ENCODE data around the gene PDP2. TPM values are rescaled to one million over a fixed set of nuclear protein-coding genes. Genes with fewer than 3 reads are reported as not detected.

Gene PDP2
- polyA plus RNA-seq, 1 of the 3 experiments (the other 2 are of a cell fraction) = 4.7 TPM

GRCh38 chr16:66918803-66919568, 38.7 kb downstream of the PDP2 start, which contains the start of gene CDH16:
Gene CDH16, minus strand, starts transcription at chr16:66918885. Its CDS starts 820 bp downstream, at chr16:66918065.
- Histone ChIP-seq H3K9me2 (no peaks in the 10 kb centered on the region), H2AFZ (ENCODE audit: low read depth) (no peak within 1 kb of the TSS), H4K20me1 (ENCODE audit: insufficient read depth) (no peaks in the 10 kb centered on the region), H3K4me2 (no peak within 1 kb of the TSS), H3K36me3 (replicated peaks in 1 of 2; ENCODE audit: control insufficient read depth in 1 of 2, insufficient read depth in 2 of 2, low read length in 1 of 2) (no peaks in the 10 kb centered on the region), H3K9ac (no peak within 1 kb of the TSS), H3K4me3 (ENCODE audit: low read depth in 2 of 2, low read length in 1 of 2) (no peak within 1 kb of the TSS), H3K4me1 (ENCODE audit: control insufficient read depth in 1 of 2, insufficient read depth in 2 of 2, low read depth in 1 of 2, low read length in 1 of 2) (no peaks in the 10 kb centered on the region; a peak in 1 of 4 replicates), H3K27me3 (ENCODE audit: insufficient read depth) (no peaks in the 10 kb centered on the region), H3K9me3 (no peaks in the 10 kb centered on the region), H3K79me2 (ENCODE audit: insufficient read depth) (no peaks in the 10 kb centered on the region), H3K27ac (ENCODE audit: low read depth in 2 of 2, low read length in 1 of 2) (no peak within 1 kb of the TSS), H3F3A (replicated peaks; ENCODE audit: insufficient read depth) (no peaks in the 10 kb centered on the region)
- ChIA-PET CTCF (interaction anchor here (0.7 to 13.6 kb wide), 6 partner anchors 9 to 99 kb away, joined by 3 to 174 read pairs (median 8); no protein-coding TSS in a partner anchor), POLR2A (no interaction called here)
- DNase-seq = no peak
- WGBS (ENCODE audit: low lambda C conversion rate) = 100% methylated on average over 2 of the region's 7 CpGs
- no peak for TF ChIP-seq SIN3A (IDR thresholded peaks at IDR 0.05; ENCODE audit: borderline replicate concordance, low read depth, low read length)
- TF ChIP-seq CHD2 (IDR thresholded peaks at IDR 0.05; ENCODE audit: low read length, partially characterized antibody) = no peak
- no peak for TF ChIP-seq ELF1 (IDR thresholded peaks at IDR 0.05)
- no peak for TF ChIP-seq NFIC (IDR thresholded peaks at IDR 0.05; ENCODE audit: borderline replicate concordance)
- no peak for TF ChIP-seq MAX (IDR thresholded peaks at IDR 0.05; ENCODE audit: low read depth)
- TF ChIP-seq USF1 (IDR thresholded peaks at IDR 0.05; ENCODE audit: borderline replicate concordance, low read depth) = no peak
- no peak for TF ChIP-seq FOXM1 (IDR thresholded peaks at IDR 0.05; ENCODE audit: low read depth)
- TF ChIP-seq IRF3 (IDR thresholded peaks at IDR 0.05; ENCODE audit: low read depth, low read length) = no peak
- TF ChIP-seq TCF12 (IDR thresholded peaks at IDR 0.05) = no peak
- no peak for TF ChIP-seq RCOR1 (IDR thresholded peaks at IDR 0.05; ENCODE audit: low read length)
- no peak for TF ChIP-seq CTCF (IDR thresholded peaks at IDR 0.05)
- TF ChIP-seq TEAD4 (IDR thresholded peaks at IDR 0.05; ENCODE audit: borderline replicate concordance, insufficient read depth) = no peak
- no peak for TF ChIP-seq GABPA (IDR thresholded peaks at IDR 0.05; ENCODE audit: low read depth)
- no peak for TF ChIP-seq JUND (IDR thresholded peaks at IDR 0.05)
